ENCODE results near the gene OAS2.

DNA sequence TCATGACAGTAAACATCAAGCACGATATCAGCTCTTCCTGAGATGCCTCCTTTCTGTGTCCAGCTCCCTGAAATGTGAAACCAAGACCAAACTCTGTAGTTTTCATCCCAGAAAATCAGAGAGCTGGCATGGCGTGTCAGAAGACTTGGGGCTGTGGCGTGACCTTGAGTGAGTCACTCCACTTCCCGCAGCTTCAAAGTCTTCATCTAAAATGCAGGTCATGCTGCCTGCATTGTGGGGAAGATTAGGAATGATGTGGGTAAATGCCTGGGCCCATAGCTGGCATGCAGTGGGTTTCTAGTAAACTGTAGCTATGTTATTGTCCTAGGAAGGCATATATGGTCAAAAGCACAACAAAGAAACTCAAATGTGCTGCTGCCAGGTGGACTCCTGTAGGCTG lies 28.8 kb downstream of the OAS2 start:
- TF ChIP-seq, protein P1, sequence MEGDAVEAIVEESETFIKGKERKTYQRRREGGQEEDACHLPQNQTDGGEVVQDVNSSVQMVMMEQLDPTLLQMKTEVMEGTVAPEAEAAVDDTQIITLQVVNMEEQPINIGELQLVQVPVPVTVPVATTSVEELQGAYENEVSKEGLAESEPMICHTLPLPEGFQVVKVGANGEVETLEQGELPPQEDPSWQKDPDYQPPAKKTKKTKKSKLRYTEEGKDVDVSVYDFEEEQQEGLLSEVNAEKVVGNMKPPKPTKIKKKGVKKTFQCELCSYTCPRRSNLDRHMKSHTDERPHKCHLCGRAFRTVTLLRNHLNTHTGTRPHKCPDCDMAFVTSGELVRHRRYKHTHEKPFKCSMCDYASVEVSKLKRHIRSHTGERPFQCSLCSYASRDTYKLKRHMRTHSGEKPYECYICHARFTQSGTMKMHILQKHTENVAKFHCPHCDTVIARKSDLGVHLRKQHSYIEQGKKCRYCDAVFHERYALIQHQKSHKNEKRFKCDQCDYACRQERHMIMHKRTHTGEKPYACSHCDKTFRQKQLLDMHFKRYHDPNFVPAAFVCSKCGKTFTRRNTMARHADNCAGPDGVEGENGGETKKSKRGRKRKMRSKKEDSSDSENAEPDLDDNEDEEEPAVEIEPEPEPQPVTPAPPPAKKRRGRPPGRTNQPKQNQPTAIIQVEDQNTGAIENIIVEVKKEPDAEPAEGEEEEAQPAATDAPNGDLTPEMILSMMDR (IDR thresholded peaks at IDR 0.05; ENCODE audit: insufficient read depth, low read depth, low read length) = no peak
- TF ChIP-seq EZH2 (IDR thresholded peaks at IDR 0.05; ENCODE audit: insufficient read depth, low read length) = no peak
